NCI-H2227 (cell line): ENCODE results near the gene CYP2U1.
"Not testable (repeated sequence)": the region's sequence is repeated elsewhere in the genome, so short reads cannot be mapped to it uniquely, and the experiment has no call there.

Experiments
- DNase-seq: peaks from one replicate; lab custom pipeline; 2025; ENCODE audit not compliant: unreplicated experiment; lab: John Stamatoyannopoulos, UW

CYP2U1 gene

DNA sequence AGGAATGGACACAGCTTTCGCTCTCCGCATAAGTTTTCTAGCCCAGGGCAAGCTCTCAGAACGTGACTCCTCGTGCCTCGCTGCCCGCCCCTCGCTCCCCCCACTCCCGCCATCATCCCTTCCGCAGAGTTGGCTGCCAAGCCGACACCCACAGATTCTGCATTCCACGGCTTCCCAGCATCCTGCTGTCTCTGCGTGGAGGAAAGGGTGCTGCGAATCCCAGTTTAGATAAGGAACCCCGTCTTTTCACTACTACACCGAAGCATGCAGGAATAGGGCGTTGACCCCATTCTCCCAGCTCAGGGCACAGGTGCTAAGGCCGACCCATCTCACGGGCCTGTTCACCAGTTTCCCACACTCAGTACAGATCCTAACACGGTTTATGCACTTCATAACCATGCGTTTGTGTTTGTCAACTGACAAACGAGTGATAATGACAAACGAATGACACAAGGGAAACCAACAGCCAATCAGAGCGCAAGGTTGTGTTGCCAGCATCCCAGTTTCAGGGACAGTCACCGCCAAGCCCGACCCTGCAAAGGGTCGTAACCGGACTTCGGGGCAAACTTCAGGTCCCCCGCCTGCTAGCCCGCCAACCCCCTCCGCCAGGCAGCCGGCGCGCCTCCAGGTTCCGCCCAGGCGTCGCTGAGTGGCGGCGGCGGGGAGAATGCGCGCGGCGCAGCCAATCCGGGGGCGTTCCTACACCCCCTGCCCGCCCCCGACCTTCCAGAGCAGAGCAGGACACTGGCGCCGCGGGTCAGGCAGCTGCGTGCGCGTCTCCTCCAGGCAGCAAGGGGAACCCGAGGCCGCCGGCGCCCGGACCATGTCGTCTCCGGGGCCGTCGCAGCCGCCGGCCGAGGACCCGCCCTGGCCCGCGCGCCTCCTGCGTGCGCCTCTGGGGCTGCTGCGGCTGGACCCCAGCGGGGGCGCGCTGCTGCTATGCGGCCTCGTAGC, at the start of gene CYP2U1:
Gene CYP2U1, plus strand, starts transcription at position 729 of the 954 bp plus-strand sequence. Its CDS starts 95 bp downstream, at position 824.
- DNase-seq = peak; percentile 67

DNA sequence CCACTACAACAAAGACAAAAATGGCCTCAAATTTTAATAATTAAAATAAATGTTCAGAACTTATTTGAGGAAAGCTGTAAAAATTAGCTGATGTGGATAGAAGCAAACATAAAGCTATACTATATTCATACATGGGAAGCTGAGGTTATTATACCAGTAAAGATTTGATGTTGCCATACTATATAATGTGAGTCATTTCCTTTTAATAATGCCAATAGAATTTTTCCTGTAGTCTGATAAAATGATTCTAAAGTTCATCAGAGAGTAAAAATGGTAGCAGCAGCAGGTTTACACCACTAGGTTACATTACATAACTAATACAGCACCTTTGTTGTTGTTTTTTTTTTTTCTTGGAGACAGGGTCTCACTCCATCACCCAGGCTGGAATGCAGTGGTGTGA, 45.5 kb upstream of the CYP2U1 start:
- no peak for DNase-seq

DNA sequence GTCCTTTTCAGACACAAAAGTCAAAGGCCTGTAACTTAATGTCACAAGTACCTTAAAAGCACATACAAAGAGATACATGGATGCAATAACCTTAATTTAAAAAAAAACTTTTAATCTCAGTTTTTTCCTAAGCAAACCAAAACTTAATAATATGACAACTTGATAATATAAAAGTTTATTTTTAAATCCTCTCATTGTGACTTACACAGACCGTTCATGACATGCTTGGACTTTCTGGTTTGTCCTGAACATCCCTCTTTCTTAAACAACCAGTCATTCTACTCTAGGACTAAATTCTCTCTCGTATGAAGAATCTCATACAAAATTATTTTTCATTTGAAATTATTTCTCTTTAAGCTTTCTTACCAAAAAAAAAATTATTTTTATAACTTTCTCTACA, 43.1 kb upstream of the CYP2U1 start:
- no peak for DNase-seq

DNA sequence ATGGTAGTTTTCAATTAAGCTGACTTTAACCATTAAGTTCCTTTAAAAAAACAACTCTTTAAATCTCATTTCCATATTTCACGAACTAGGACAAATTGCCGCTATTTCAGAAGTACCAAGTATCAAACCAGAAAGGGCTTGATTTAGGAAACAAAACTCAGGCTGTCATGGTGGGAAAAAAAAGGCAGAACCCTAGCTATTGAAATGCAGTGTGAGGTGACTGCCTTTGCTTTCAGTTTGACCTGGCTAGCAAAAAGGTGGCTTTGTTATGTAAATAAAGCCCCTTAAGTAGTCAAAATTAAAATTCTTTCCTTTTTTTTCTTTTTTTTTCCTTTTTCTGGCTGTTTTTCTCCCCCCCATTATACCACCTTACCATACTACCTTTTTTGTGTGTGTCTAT, 40.6 kb upstream of the CYP2U1 start:
- no peak for DNase-seq

DNA sequence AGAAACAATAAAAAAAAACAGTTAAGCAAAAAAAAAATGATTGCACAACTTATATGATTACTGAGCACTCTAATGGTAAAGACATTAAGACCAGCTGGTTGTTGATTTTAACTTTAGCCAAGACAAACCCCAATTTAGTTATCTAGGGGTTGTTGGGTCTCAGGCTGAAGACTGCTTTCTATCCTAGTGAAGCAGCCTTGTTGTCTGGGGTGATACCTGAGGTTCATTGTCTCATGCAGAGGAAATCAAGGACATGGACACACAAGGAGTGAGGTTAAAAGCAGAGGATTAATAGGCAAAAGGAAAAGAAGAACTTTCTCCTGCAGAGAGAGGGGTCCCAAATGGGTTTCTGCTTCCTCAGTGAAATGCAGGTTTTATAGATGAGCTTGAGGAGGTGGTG, 40.0 kb upstream of the CYP2U1 start:
- no peak for DNase-seq

DNA sequence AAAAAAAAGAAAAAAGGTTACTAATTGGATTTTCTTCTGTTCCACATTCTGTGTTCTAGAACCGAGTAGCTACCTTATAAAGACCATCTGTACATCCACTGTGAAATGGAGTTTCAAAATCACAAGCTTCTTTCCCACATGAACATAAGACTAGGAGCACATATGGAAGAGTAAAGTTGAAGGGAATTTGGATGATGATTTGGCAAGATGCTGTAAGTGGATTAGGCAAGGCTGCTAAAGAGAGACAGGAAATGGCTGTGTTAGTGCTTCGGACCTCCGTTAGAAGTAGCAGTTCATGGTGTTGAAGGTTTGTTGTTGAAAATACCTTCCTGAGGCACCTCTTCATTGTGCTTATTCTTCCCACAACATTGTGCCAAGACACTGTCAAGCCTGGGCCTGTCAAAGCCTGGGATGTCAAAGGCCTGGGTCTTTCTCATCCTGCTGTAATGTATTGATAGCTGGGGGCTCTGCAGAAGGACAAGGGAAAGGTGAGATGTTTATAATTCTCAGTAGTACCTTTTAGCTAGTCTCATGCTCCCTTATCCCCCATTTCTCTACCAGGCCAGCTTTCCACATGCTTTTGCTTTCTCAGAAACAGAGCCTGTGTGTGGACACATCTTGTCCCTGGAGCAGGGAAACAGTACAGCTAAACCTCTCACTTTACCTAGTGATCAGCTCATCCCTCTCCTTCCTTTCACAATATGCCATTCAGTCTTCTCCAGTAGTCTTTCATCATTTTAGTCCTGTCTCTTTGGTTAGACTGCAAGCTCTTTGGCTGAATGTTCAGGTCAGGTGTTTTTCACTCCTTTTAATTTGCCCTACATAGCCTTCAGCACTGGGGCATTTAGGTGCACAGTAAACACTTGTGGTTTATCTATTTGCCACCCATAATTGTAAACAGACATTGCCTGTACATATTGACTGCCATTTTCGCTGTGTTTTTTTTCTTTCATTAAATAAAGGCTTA, 37.9 kb upstream of the CYP2U1 start:
- no peak for DNase-seq

DNA sequence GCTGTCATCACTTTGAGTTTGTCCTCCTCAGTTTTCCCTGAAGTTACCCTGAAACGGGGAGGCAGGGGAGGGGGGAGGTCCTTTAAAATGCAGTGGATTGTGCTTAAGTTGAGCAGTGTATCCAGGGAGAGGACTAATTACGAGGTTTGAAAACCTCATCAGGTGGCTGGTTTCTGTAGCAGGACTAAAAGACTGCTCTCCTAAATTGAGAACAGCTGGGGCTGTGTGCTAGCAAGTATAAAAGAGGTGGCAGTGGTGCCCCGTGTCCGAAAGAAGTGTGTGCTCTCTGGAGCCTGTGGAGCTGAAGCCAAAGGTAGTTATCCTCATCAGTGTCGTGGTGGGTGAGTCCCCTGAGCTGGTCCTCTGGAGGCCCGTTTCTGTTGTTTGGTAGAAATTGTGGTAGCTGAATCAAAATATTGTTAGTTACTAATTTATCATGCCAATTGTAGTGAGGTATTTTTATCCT, 37.2 kb upstream of the CYP2U1 start:
- no peak for DNase-seq

DNA sequence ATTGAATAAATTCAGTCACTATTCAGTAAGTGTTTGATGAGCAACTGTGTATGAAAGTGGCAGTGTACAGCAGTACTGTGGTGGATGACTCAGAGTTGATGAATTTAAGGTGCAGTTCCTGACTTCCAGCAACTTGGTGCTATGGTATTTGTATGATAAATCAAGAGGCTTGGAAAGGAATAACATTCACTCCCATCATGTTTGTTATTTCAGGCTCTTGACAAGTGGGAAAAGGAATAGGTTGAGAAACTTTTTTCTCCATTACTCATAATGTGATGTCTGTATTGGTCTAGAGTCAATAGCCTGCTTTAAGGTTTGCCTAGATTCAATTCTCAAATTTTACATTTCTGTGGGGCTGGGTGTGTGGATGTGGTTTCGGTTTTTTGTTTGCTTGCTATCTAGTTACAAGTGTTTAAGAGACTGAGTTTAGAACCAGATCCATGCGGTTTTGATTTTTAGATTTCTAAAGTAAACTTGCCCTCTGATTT, 35.1 kb upstream of the CYP2U1 start:
- no peak for DNase-seq

DNA sequence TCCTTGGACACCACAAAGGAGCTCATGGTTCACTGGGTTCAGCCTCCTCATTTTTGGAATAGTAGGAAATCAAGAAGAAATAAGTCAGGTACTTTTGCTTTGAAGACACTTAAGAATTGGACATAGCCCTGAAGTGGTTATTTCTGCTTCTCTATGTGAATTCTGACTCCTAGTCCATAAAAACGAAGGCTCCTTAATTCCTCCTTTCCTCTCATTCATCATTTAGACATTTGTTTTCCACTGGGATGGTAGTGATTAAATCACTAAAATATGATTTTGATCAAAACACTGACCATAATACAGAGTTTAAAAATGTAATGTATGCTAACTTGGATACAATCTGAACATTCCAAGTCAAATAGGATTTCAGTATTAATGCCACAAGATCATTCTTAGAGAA, 34.7 kb upstream of the CYP2U1 start:
- DNase-seq = no peak

DNA sequence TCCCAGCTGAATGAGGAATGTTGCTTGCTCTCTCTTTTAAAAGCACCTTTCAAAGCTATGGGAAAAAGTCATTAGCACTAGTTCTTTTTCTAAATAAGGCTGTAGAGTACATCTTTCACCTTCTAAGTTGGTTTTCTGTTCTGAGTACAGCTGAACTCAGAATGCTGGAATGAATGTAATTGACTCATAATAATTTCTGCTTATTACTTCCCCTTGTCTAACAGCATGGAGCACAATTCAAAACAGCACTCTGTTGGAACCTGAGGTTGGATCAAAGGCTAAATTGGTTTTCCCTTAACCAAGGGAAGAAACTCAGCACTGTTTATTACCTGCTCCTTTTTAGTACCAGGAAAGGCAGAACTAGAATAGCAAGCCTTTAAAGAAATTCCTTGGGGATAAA, 33.5 kb upstream of the CYP2U1 start:
- no peak for DNase-seq

DNA sequence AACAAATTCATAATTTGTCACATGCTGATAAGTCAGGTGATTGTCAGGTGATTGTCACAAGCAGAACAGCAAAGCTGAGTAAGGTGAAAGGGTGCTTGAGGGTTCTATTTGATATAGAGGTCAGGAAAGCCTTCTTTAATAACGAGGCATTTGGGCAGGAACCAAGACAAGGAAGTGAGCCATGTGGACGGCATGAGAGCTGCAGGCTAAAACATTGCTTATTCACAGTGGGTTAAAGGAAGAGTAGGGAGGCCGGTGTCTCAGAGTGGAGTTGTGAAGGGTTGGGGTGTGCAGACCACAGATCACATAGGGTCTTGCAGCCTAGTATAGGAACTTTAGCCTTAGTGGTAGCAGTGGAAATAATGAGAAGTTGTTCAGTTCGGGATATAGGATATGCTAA, 31.3 kb upstream of the CYP2U1 start:
- DNase-seq = no peak

DNA sequence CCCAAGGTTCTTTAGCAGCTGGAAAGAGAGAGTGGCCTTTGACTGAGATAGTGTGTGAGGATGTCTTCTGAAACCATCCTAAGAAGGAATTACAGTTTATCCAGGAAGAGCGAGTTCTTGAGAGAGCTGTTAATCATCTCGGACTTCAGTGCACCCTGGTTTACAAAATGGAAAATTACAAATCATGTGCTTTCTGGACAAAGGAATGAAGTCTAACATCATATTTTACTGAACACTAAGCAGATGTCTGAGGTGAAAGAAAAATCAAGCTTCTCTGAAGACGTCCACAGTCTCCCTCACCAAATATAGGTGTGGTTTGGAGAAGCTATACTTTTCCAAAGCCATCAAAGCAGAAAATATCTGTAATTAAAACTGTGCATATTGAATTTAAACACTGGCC, 30.8 kb upstream of the CYP2U1 start:
- DNase-seq = no peak

DNA sequence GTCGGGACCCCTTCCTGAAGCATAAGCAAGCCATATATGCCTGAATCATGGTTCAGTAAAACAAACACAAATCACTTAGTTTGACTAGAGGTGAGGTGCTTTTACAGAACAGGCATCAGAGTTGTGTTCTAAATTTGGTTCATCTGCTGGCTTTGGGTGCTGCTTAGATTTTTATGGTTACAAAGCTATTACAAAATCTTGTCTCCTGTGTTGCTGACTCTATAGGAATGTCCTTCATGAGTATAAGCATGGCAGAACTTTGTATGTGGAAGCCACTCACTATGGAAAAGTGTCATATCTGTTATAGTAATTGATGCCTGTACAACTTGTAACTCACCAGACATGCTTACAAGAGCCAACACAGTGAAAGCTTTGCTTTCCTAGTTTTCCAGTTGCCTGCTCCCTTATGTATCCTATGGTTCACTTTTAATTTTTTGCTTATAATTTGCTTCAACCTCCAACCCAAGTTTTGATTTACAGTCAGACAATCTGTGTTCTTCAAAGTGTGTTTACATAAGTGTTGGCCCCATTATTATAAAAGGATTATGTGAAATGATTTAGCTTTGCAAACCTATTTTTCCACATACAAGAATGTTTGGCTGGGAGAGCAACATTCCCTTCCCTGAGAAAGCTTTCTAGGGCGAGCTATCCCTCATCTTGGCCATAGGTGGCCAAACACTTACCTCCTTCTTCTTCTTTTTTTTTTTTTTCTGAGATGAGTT, 30.0 kb upstream of the CYP2U1 start:
- no peak for DNase-seq

DNA sequence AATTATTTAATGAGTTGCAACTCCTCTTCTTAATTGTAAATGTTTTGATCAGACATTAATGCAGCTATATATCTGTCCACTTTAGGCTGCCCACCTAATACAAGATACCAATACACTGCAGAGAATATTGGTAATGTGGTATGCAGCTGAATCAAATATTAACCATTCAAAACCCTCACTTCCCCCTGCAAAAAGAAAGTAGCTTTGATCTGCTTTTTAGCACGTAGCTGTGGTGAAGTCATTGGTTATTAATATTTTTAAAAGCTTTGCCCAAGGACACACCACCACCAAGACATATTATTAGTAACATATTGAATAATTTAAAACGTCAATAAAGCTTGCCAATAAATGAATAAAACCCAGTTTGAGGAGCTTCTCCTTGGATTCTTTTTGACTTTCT, 28.6 kb upstream of the CYP2U1 start:
- DNase-seq = no peak

DNA sequence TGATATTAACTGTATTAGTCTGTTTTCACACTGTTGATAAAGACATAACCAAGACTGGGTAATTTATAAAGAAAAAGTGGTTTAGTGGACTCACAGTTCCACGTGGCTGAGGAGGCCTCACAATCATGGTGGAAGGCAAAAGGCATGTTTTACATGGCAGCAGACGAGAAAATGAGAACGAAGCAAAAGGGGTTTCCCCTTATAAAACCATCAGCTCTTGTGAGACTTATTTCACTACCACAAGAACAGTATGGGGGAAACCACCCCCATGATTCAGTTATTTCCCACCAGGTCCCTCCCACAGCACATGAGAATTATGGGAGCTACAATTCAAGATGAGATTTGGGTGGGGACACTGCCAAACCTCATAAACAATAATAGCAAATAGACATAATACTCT, 26.3 kb upstream of the CYP2U1 start:
- not testable (repeated sequence) for DNase-seq

DNA sequence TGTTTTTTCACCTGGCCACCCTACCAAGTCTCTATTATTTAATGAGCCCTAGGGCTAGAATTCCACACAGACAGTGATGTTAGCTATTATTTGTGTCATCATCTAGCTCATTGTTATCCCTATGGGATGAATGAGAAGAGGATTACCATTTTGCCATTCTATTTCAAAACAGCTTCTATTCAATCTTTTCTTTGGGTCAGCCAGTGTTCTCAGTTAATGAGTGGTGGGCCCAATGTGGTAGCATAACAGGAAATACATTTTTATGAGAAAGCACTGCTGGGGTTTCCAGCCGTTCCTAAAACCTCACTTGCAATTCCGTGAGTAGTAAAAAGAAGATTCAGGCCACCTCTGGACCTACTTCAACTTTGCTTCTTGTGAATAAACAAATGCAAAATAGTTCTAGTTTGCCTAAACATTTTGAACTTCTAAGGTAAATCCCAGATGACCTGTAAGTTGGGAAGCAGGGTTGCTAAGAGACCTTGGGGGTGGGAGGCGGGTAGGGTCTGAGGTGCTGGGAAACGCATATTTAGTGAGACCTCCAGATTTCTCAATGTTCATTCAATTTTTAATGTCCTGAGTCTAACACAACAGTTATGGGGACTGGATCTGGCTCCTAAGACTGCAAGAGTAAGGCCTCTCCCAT, 24.8 kb upstream of the CYP2U1 start:
- DNase-seq = no peak

DNA sequence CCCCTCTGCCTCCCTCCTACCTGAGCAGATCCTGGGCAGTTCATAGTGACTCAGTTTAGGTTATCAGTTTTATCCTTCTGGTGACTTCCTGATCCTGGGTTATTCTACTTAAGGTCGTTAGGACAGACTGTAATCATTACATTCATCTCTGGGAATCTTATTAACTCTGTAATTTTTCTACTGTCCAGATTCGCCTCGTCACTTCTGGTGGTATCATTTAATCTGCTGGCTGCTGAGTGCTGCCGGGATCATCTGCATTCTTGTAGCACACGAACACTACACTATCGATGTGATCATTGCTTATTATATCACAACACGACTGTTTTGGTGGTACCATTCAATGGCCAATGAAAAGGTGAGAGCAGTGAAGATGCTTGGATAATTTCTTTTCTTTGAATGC, 23.0 kb upstream of the CYP2U1 start:
- DNase-seq = no peak

DNA sequence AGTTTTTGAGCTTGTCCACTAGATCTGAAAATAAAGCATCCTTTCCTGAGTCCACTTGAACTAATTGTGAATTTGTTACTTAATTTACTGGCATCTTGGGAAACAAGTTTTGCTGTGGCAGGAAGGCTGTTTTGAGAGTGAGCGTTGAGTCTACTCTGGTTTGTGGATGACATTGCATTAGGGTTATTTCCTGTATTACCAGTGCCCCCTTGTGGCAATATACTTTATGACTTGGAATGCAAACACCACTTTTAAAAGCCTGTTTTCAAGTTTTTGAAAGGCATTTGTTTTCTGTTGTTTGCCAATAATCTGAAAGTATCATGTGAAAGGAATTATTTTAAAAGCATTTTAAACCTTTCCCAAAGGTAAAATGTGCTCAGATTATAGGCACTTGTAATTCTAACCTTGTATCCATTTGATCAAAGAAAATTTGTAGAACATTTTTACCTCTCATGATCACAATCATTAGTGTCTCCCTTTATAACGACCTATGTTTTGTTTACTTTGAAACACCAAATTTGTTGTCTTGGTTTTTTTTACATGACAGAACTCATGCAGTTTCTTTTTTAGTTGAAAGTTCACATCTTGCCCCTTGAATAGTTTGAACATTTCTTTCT, 18.0 kb upstream of the CYP2U1 start:
- DNase-seq = peak; percentile 65

DNA sequence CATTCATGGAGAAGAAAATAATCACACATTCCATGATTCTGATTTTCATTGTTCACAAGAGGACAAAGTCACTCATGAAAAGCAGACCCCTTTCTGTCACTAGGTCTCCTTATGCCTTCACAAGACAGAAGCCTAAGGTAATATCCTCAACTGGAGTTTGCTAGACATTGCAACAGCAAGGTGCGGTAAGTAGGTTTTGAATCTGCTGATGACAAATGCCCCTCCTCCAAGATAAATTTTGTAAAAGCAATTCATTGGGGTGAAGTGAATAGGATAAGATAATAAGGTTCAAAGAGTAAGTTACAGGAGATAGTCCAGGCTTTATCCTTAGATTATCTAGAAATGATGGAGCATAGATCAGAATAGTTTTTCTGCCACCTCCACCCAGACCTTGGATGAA, 16.1 kb upstream of the CYP2U1 start:
- DNase-seq = no peak

DNA sequence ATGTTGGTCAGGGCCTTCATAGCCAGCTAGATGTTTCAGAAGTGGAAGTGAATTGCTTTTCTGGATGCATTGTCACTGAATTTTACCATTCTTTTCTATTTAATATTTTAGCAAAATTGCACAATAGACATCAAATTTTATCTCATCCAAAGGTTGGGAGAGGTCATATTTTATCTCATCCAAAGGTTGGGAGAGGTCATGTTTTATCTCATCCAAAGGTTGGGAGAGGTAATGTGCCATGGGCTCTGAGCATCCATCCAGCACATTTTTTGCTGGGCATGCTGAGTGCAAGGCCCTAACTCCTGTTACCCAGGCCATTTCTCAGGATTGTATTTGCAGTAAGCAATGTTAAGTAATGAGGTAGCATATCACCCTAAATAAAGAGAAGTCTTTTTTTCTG, 14.7 kb upstream of the CYP2U1 start:
- DNase-seq = no peak
